ENCODE data around the gene CNGB1.

CNGB1 gene

GRCh38 chr16:57939872-57940224, 31.1 kb downstream of the CNGB1 start:
- Histone ChIP-seq H3K27ac (ENCODE audit: poor library complexity, severe bottlenecking) (no peak overlapping the region), H3K9me3 (ENCODE audit: severe bottlenecking) (no peaks in the 10 kb centered on the region), H3K4me1 (ENCODE audit: insufficient read depth, poor library complexity, severe bottlenecking) (peaks cover 12% of the 10 kb centered on the region), H3K36me3 (ENCODE audit: low read depth) (no peaks in the 10 kb centered on the region), H3K4me3 (ENCODE audit: severe bottlenecking) (no peak overlapping the region), H3K27me3 (ENCODE audit: insufficient read depth, poor library complexity, severe bottlenecking) (no peaks in the 10 kb centered on the region)
- TF ChIP-seq CTCF (IDR thresholded peaks at IDR 0.05; ENCODE audit: poor library complexity, severe bottlenecking), result no peak
- no peak for ATAC-seq (ENCODE audit: low read depth)
- no peak for DNase-seq (ENCODE audit: low spot score)

- H3K27ac ChIP-seq (ENCODE audit: poor library complexity, severe bottlenecking), result peak overlapping the region; percentile 25
- H3K36me3 ChIP-seq (ENCODE audit: low read depth), result no peaks in the 10 kb centered on the region
- peak; percentile 10 for TF ChIP-seq CTCF (IDR thresholded peaks at IDR 0.05; ENCODE audit: poor library complexity, severe bottlenecking)
- no peaks in the 10 kb centered on the region for H3K27me3 ChIP-seq (ENCODE audit: insufficient read depth, poor library complexity, severe bottlenecking)
- peaks cover 12% of the 10 kb centered on the region for H3K4me1 ChIP-seq (ENCODE audit: insufficient read depth, poor library complexity, severe bottlenecking)
- no peaks in the 10 kb centered on the region for H3K9me3 ChIP-seq (ENCODE audit: severe bottlenecking)
- no peak overlapping the region for H3K4me3 ChIP-seq (ENCODE audit: severe bottlenecking)
- peak; percentile 84 for ATAC-seq (ENCODE audit: low read depth)
- DNase-seq (ENCODE audit: low spot score), result no peak
Observed at GRCh38 chr16:57938936-57939871, 31.7 kb downstream of the CNGB1 start.

- no peak for ATAC-seq (ENCODE audit: low read depth)
- H3K27ac ChIP-seq (ENCODE audit: poor library complexity, severe bottlenecking), result peak overlapping the region; percentile 25
Observed at GRCh38 chr16:57938484-57938883, 32.4 kb downstream of the CNGB1 start.

GRCh38 chr16:57937861-57938260, 33.1 kb downstream of the CNGB1 start:
- DNase-seq (ENCODE audit: low spot score) (no peak), ATAC-seq (ENCODE audit: low read depth) (no peak)
- Histone ChIP-seq H3K4me1 (ENCODE audit: insufficient read depth, poor library complexity, severe bottlenecking) (peaks cover 12% of the 10 kb centered on the region), H3K36me3 (ENCODE audit: low read depth) (no peaks in the 10 kb centered on the region), H3K27me3 (ENCODE audit: insufficient read depth, poor library complexity, severe bottlenecking) (no peaks in the 10 kb centered on the region), H3K27ac (ENCODE audit: poor library complexity, severe bottlenecking) (no peak overlapping the region), H3K9me3 (ENCODE audit: severe bottlenecking) (no peaks in the 10 kb centered on the region), H3K4me3 (ENCODE audit: severe bottlenecking) (no peak overlapping the region)
- TF ChIP-seq CTCF (IDR thresholded peaks at IDR 0.05; ENCODE audit: poor library complexity, severe bottlenecking), result no peak

More at GRCh38 chr16:57938484-57938883, 32.4 kb downstream of the CNGB1 start:
- DNase-seq (ENCODE audit: low spot score), result no peak
- TF ChIP-seq CTCF (IDR thresholded peaks at IDR 0.05; ENCODE audit: poor library complexity, severe bottlenecking), result no peak
- Histone ChIP-seq H3K9me3 (ENCODE audit: severe bottlenecking) (no peaks in the 10 kb centered on the region), H3K4me1 (ENCODE audit: insufficient read depth, poor library complexity, severe bottlenecking) (peaks cover 12% of the 10 kb centered on the region), H3K4me3 (ENCODE audit: severe bottlenecking) (no peak overlapping the region), H3K27me3 (ENCODE audit: insufficient read depth, poor library complexity, severe bottlenecking) (no peaks in the 10 kb centered on the region), H3K36me3 (ENCODE audit: low read depth) (no peaks in the 10 kb centered on the region)

GRCh38 chr16:57935904-57936303, 35.0 kb downstream of the CNGB1 start:
- Histone ChIP-seq H3K9me3 (ENCODE audit: severe bottlenecking) (no peaks in the 10 kb centered on the region), H3K27ac (ENCODE audit: poor library complexity, severe bottlenecking) (no peak overlapping the region), H3K27me3 (ENCODE audit: insufficient read depth, poor library complexity, severe bottlenecking) (no peaks in the 10 kb centered on the region), H3K36me3 (ENCODE audit: low read depth) (no peaks in the 10 kb centered on the region), H3K4me3 (ENCODE audit: severe bottlenecking) (no peak overlapping the region), H3K4me1 (ENCODE audit: insufficient read depth, poor library complexity, severe bottlenecking) (peaks cover 12% of the 10 kb centered on the region)
- no peak for TF ChIP-seq CTCF (IDR thresholded peaks at IDR 0.05; ENCODE audit: poor library complexity, severe bottlenecking)
- no peak for DNase-seq (ENCODE audit: low spot score)
- ATAC-seq (ENCODE audit: low read depth), result no peak
